Measurements from ENCODE around the gene CD276.
"Not testable (repeated sequence)": the region's sequence is repeated elsewhere in the genome, so short reads cannot be mapped to it uniquely, and the experiment has no call there.

Gene CD276

GRCh38 chr15:73683777-73684580 is at the start of gene CD276:
CD276 (plus strand) TSS chr15:73684383; CDS start chr15:73699640, 15,257 bp downstream.
- no peak for DNase-seq

- DNase-seq = no peak
Observed at GRCh38 chr15:73637527-73637926, 46.7 kb upstream of the CD276 start.

- DNase-seq = not testable (repeated sequence)
Observed at GRCh38 chr15:73639464-73639863, 44.7 kb upstream of the CD276 start.

- DNase-seq = no peak
Observed at GRCh38 chr15:73647259-73648013, 36.7 kb upstream of the CD276 start.

GRCh38 chr15:73648014-73648295 is 36.2 kb upstream of the CD276 start:
- no peak for DNase-seq

GRCh38 chr15:73650416-73651126 is 33.6 kb upstream of the CD276 start:
- DNase-seq = no peak

GRCh38 chr15:73654659-73655058 is 29.5 kb upstream of the CD276 start:
- no peak for DNase-seq

- DNase-seq = no peak
Observed at GRCh38 chr15:73655724-73656123, 28.5 kb upstream of the CD276 start.

- DNase-seq = no peak
Observed at GRCh38 chr15:73658645-73659044, 25.5 kb upstream of the CD276 start.

GRCh38 chr15:73660455-73660854 is 23.7 kb upstream of the CD276 start:
- DNase-seq = no peak

GRCh38 chr15:73674587-73674986 is 9.6 kb upstream of the CD276 start:
- DNase-seq = no peak

GRCh38 chr15:73677146-73677607 is 7.0 kb upstream of the CD276 start:
- peak; percentile 28 to 59 for DNase-seq

GRCh38 chr15:73677733-73678132 is 6.5 kb upstream of the CD276 start:
- DNase-seq = no peak

GRCh38 chr15:73678498-73678897 is 5.7 kb upstream of the CD276 start:
- DNase-seq = no peak

GRCh38 chr15:73679180-73679579 is 5.0 kb upstream of the CD276 start:
- no peak for DNase-seq

GRCh38 chr15:73679964-73680363 is 4.2 kb upstream of the CD276 start:
- no peak for DNase-seq

GRCh38 chr15:73680549-73680948 is 3.6 kb upstream of the CD276 start:
- DNase-seq = no peak

- no peak for DNase-seq
Observed at GRCh38 chr15:73681063-73681462, 3.1 kb upstream of the CD276 start.

GRCh38 chr15:73681856-73682599 is 2.2 kb upstream of the CD276 start:
- DNase-seq = no peak

GRCh38 chr15:73682600-73683090 is 1.5 kb upstream of the CD276 start:
- DNase-seq = no peak

- no peak for DNase-seq
Observed at GRCh38 chr15:73683257-73683776, 866 bp upstream of the CD276 start.

All from CD4-positive, alpha-beta T cell treated with Interferon alpha-2 for 1 hour (primary cell).